ENCODE data around the gene PTPRM.
"Not testable (repeated sequence)": the region's sequence is repeated elsewhere in the genome, so short reads cannot be mapped to it uniquely, and the experiment has no call there.

The PTPRM gene

GRCh38 chr18:7958081-7958896 is 391.2 kb downstream of the PTPRM start:
- Histone ChIP-seq H3K9me3 (ENCODE audit: insufficient read depth, low read length, severe bottlenecking) (no peaks in the 10 kb centered on the region), H3K9ac (ENCODE audit: low read depth, low read length) (no peak overlapping the region), H4K20me1 (ENCODE audit: insufficient read depth, low read length) (no peaks in the 10 kb centered on the region), H3K4me1 (ENCODE audit: insufficient read depth, low read length) (no peaks in the 10 kb centered on the region), H3K27me3 (ENCODE audit: insufficient read depth, low read length, poor library complexity) (no peaks in the 10 kb centered on the region), H3K79me2 (ENCODE audit: insufficient read depth, low read length) (no peaks in the 10 kb centered on the region), H3K36me3 (ENCODE audit: insufficient read depth, low read length) (no peaks in the 10 kb centered on the region), H3K27ac (ENCODE audit: low read length) (no peak overlapping the region), H3K4me2 (ENCODE audit: insufficient read depth, low read length) (no peak overlapping the region), H2AFZ (ENCODE audit: low read depth, low read length) (no peak overlapping the region), H3K4me3 (ENCODE audit: low read depth in 1 of 2, low read length in 2 of 2) (no peak overlapping the region)
- DNase-seq: no peak
- ATAC-seq (ENCODE audit: insufficient read depth, low read depth): no peak
- TF ChIP-seq EZH2 (IDR thresholded peaks at IDR 0.05; ENCODE audit: borderline replicate concordance, low read depth, low read length, severe bottlenecking): no peak
- TF ChIP-seq CTCF (IDR thresholded peaks at IDR 0.05; ENCODE audit: borderline replicate concordance, extremely low read depth, low read length, poor library complexity, severe bottlenecking): no peak

- Histone ChIP-seq H4K20me1 (ENCODE audit: insufficient read depth, low read length) (no peaks in the 10 kb centered on the region), H3K79me2 (ENCODE audit: insufficient read depth, low read length) (no peaks in the 10 kb centered on the region), H3K4me1 (ENCODE audit: insufficient read depth, low read length) (no peaks in the 10 kb centered on the region), H3K36me3 (ENCODE audit: insufficient read depth, low read length) (no peaks in the 10 kb centered on the region), H3K27ac (ENCODE audit: low read length) (no peak overlapping the region), H3K4me2 (ENCODE audit: insufficient read depth, low read length) (no peak overlapping the region), H3K4me3 (ENCODE audit: low read depth in 1 of 2, low read length in 2 of 2) (no peak overlapping the region), H2AFZ (ENCODE audit: low read depth, low read length) (no peak overlapping the region), H3K9ac (ENCODE audit: low read depth, low read length) (no peak overlapping the region), H3K9me3 (ENCODE audit: insufficient read depth, low read length, severe bottlenecking) (no peaks in the 10 kb centered on the region), H3K27me3 (ENCODE audit: insufficient read depth, low read length, poor library complexity) (no peaks in the 10 kb centered on the region)
- TF ChIP-seq EZH2 (IDR thresholded peaks at IDR 0.05; ENCODE audit: borderline replicate concordance, low read depth, low read length, severe bottlenecking) (no peak), CTCF (IDR thresholded peaks at IDR 0.05; ENCODE audit: borderline replicate concordance, extremely low read depth, low read length, poor library complexity, severe bottlenecking) (no peak)
- DNase-seq (no peak), ATAC-seq (ENCODE audit: insufficient read depth, low read depth) (no peak)
Observed at GRCh38 chr18:7958897-7959146, 391.7 kb downstream of the PTPRM start.

GRCh38 chr18:7966682-7967081 is 399.6 kb downstream of the PTPRM start:
- DNase-seq; H3K4me3 ChIP-seq (ENCODE audit: low read depth in 1 of 2, low read length in 2 of 2); H3K9ac ChIP-seq (ENCODE audit: low read depth, low read length); H3K9me3 ChIP-seq (ENCODE audit: insufficient read depth, low read length, severe bottlenecking); H3K27ac ChIP-seq (ENCODE audit: low read length); H3K36me3 ChIP-seq (ENCODE audit: insufficient read depth, low read length); H3K4me2 ChIP-seq (ENCODE audit: insufficient read depth, low read length); H3K79me2 ChIP-seq (ENCODE audit: insufficient read depth, low read length); H3K27me3 ChIP-seq (ENCODE audit: insufficient read depth, low read length, poor library complexity); H3K4me1 ChIP-seq (ENCODE audit: insufficient read depth, low read length); ATAC-seq (ENCODE audit: insufficient read depth, low read depth); H2AFZ ChIP-seq (ENCODE audit: low read depth, low read length); H4K20me1 ChIP-seq (ENCODE audit: insufficient read depth, low read length): not testable (repeated sequence)

- Histone ChIP-seq H3K27me3 (ENCODE audit: insufficient read depth, low read length, poor library complexity) (no peaks in the 10 kb centered on the region), H3K79me2 (ENCODE audit: insufficient read depth, low read length) (no peaks in the 10 kb centered on the region), H3K36me3 (ENCODE audit: insufficient read depth, low read length) (no peaks in the 10 kb centered on the region), H3K9me3 (ENCODE audit: insufficient read depth, low read length, severe bottlenecking) (no peaks in the 10 kb centered on the region), H3K4me1 (ENCODE audit: insufficient read depth, low read length) (no peaks in the 10 kb centered on the region), H3K27ac (ENCODE audit: low read length) (no peak overlapping the region), H2AFZ (ENCODE audit: low read depth, low read length) (no peak overlapping the region), H3K9ac (ENCODE audit: low read depth, low read length) (no peak overlapping the region), H3K4me2 (ENCODE audit: insufficient read depth, low read length) (no peak overlapping the region), H3K4me3 (ENCODE audit: low read depth in 1 of 2, low read length in 2 of 2) (no peak overlapping the region), H4K20me1 (ENCODE audit: insufficient read depth, low read length) (no peaks in the 10 kb centered on the region)
- DNase-seq (no peak), ATAC-seq (ENCODE audit: insufficient read depth, low read depth) (no peak)
- TF ChIP-seq EZH2 (IDR thresholded peaks at IDR 0.05; ENCODE audit: borderline replicate concordance, low read depth, low read length, severe bottlenecking) (no peak), CTCF (IDR thresholded peaks at IDR 0.05; ENCODE audit: borderline replicate concordance, extremely low read depth, low read length, poor library complexity, severe bottlenecking) (no peak)
Observed at GRCh38 chr18:7974200-7974874, 407.2 kb downstream of the PTPRM start.

Measured in DND-41 (cell line).